Panc1 (cell line): Measurements from ENCODE around the gene ZER1. TPM values are rescaled to one million over a fixed set of nuclear protein-coding genes. Genes with fewer than 3 reads are reported as not detected.

Source experiments
- ATAC-seq: fragments of 200-7000 bp; cut with Tn5 transposase; 2 replicates; pipeline ENCODE4 v1.9.1; 2020; ENCODE audit warnings: mild to moderate bottlenecking, moderate library complexity
- BruUV-seq: library from RNA; stranded (reverse); fragments of 400-500 nt; replicated peaks from 2 replicates; lab custom pipeline; 2021; lab: Mats Ljungman, UMichigan
- CTCF ChIA-PET: fragments of 300-600 bp; sonication (Branson Sonifier 250); formaldehyde crosslinking; loops from one replicate; lab custom pipeline; 2022; ENCODE audit warnings: antibody characterized with exemption; lab: Charles Lee
- POLR2A ChIA-PET: fragments of 300-600 bp; sonication (Branson Sonifier 250); formaldehyde crosslinking; loops from one replicate; lab custom pipeline; 2022; ENCODE audit warnings: antibody characterized with exemption; lab: Charles Lee
- DNase-seq: peaks from one replicate; pipeline ENCODE4 v3.0.0-alpha.2; 2010; ENCODE audit warnings: low read depth, low spot score
- H3K27ac ChIP-seq: 2 replicates; pipeline ENCODE4 v1.5.1; 2011; ENCODE audit warnings: mild to moderate bottlenecking, low read length, inconsistent platforms
- H3K27me3 ChIP-seq: fragments of 200-500 bp; sonication (Bioruptor generic); 2 replicates; pipeline ENCODE4 v1.6.0; 2014; ENCODE audit warnings: low read length, inconsistent platforms; ENCODE audit not compliant: control insufficient read depth, insufficient read depth
- H3K36me3 ChIP-seq: fragments of 200-500 bp; sonication (Bioruptor generic); 2 replicates; pipeline ENCODE4 v1.5.1; 2014; ENCODE audit warnings: inconsistent platforms, mild to moderate bottlenecking, low read length, moderate library complexity; ENCODE audit not compliant: control insufficient read depth, insufficient read depth
- H3K4me1 ChIP-seq: 2 replicates; pipeline ENCODE4 v1.5.1; 2011; ENCODE audit warnings: inconsistent platforms, mild to moderate bottlenecking, low read length, moderate library complexity; ENCODE audit not compliant: control insufficient read depth, insufficient read depth
- H3K4me3 ChIP-seq, 2 experiments: 2 replicates each; pipeline ENCODE4 v1.5.1; 2011 to 2012; ENCODE audit warnings: low read depth in 2 of 2, low read length in 2 of 2, mild to moderate bottlenecking in 2 of 2, inconsistent platforms in 1 of 2, moderate library complexity in 1 of 2
- H3K9me3 ChIP-seq: fragments of 200-500 bp; sonication (Bioruptor generic); 2 replicates; pipeline ENCODE4 v1.5.1; 2014; ENCODE audit warnings: low read depth, mild to moderate bottlenecking, inconsistent platforms, low read length, moderate library complexity; ENCODE audit not compliant: control insufficient read depth, insufficient read depth
- CTCF ChIP-seq: fragments of 450-650 bp; IDR thresholded peaks from 2 replicates; pipeline ENCODE4 v1.5.1; 2017; ENCODE audit warnings: mild to moderate bottlenecking
- POLR2AphosphoS5 ChIP-seq: IDR thresholded peaks from 2 replicates; pipeline ENCODE4 v1.6.1; 2012; ENCODE audit warnings: mild to moderate bottlenecking, low read depth, low read length, moderate library complexity
- REST ChIP-seq, 2 experiments: IDR thresholded peaks; 2 replicates each; pipeline ENCODE4 v1.6.1; 2011 to 2012; ENCODE audit warnings: low read depth in 2 of 2, control low read depth in 1 of 2, low read length in 1 of 2, mild to moderate bottlenecking in 1 of 2, moderate library complexity in 1 of 2; ENCODE audit not compliant: insufficient read depth in 1 of 2
- SIN3A ChIP-seq: IDR thresholded peaks from 2 replicates; pipeline ENCODE4 v1.6.1; 2012; ENCODE audit warnings: low read depth, mild to moderate bottlenecking, low read length, moderate library complexity, borderline replicate concordance; ENCODE audit not compliant: insufficient read depth
- TCF7L2 ChIP-seq: IDR thresholded peaks from 2 replicates; pipeline ENCODE4 v1.6.1; 2011; ENCODE audit warnings: mild to moderate bottlenecking, low read depth, low read length, inconsistent platforms
- in situ Hi-C: cut with HindIII; loops from 2 replicates; pipeline ENCODE4 v1.10.0; 2016; ENCODE audit warnings: low sequenced_read_pairs, low pct_unique_long_range_greater_than_20kb
- intact Hi-C: fragments of 100-400 bp; cut with micrococcal nuclease; formaldehyde crosslinking; loops from one replicate; pipeline ENCODE4 v1.10.0; 2022; ENCODE audit not compliant: unreplicated experiment
- total RNA-seq: library from RNA; stranded (reverse); gene quantifications from one replicate; pipeline ENCODE4 v1.2.1, GENCODE V29; 2021; ENCODE audit not compliant: unreplicated experiment

ZER1 gene
- total RNA-seq, 1 experiment from 2014 or later = 16.2 TPM

GRCh38 chr9:128731093-128731492, 40.6 kb downstream of the ZER1 start:
- CTCF ChIA-PET = no interaction called here
- DNase-seq (no peak), ATAC-seq (no peak)
- intact Hi-C loops (loop anchor here (10.0 kb wide), 1 partner anchor 84 kb away; the partner anchor contains the start of gene ENDOG), in situ Hi-C loops (no loop called here)
- no peaks in the 10 kb centered on the region for H3K4me1 ChIP-seq
- no peaks in the 10 kb centered on the region for H3K27me3 ChIP-seq
- H3K27ac ChIP-seq = no peak overlapping the region
- no peak for TF ChIP-seq POLR2AphosphoS5
- TF ChIP-seq REST (IDR thresholded peaks at IDR 0.05; ENCODE audit: insufficient read depth in 1 of 2, low read depth in 2 of 2, low read length in 1 of 2) = no peak
- no peak for TF ChIP-seq CTCF
- no peak for TF ChIP-seq TCF7L2
- no peak for TF ChIP-seq SIN3A
- no TSS peak for BruUV-seq
- POLR2A ChIA-PET = no interaction called here
- no peaks in the 10 kb centered on the region for H3K36me3 ChIP-seq
- no peak overlapping the region for H3K4me3 ChIP-seq
- H3K9me3 ChIP-seq = no peaks in the 10 kb centered on the region

GRCh38 chr9:128729766-128730517, 41.8 kb downstream of the ZER1 start:
- H3K4me1 ChIP-seq = 0 out of 2 replicates have a peak, but pooled peaks cover under 1% of the 10 kb centered on the region
- BruUV-seq = no TSS peak
- POLR2A ChIA-PET = no interaction called here
- CTCF ChIA-PET = no interaction called here
- ATAC-seq = no peak
- in situ Hi-C loops (no loop called here), intact Hi-C loops (loop anchor here (10.0 kb wide), 1 partner anchor 85 kb away; the partner anchor contains the start of gene ENDOG)
- H3K9me3 ChIP-seq = no peaks in the 10 kb centered on the region
- H3K27me3 ChIP-seq = no peaks in the 10 kb centered on the region
- H3K4me3 ChIP-seq = no peak overlapping the region
- H3K36me3 ChIP-seq = no peaks in the 10 kb centered on the region
- TF ChIP-seq POLR2AphosphoS5 = no peak
- TF ChIP-seq SIN3A = no peak
- no peak for TF ChIP-seq TCF7L2
- no peak for TF ChIP-seq CTCF
- TF ChIP-seq REST (IDR thresholded peaks at IDR 0.05; ENCODE audit: insufficient read depth in 1 of 2, low read depth in 2 of 2, low read length in 1 of 2) = no peak
- H3K27ac ChIP-seq = no peak overlapping the region
- DNase-seq = no peak
